CD4-positive, alpha-beta T cell treated with Interleukin-4 for 1 hour (primary cell): ENCODE results near the gene REG4.
"Not testable (repeated sequence)": the region's sequence is repeated elsewhere in the genome, so short reads cannot be mapped to it uniquely, and the experiment has no call there.

ENCODE experiments used
- DNase-seq, 2 donors: peaks; one replicate each; pipeline ENCODE4 v3.0.0-alpha.2; 2020 to 2022

Gene REG4

DNA sequence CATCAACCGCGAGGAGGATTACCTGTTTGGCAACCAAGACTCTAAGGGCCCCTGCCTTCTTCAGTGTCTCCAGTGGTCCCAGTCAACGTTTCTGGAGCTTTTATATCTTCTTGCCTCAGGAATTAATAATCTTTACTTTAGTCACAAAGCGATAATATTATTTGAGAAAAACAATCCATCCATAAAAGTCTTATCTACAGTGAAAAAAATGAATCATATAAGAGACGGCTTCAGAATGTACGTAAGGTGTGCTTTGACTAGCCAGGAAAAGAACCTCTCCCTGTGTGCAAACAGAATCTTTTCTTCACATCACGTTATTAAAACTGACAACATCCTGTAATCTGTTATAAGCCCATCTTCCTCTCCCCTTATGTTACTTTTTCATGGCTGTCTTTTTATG, at the start of gene REG4:
REG4 (minus strand) TSS at position 74 of the 400 bp plus-strand sequence. CDS start 2,691 bp downstream, outside the sequence.
- no peak for DNase-seq

DNA sequence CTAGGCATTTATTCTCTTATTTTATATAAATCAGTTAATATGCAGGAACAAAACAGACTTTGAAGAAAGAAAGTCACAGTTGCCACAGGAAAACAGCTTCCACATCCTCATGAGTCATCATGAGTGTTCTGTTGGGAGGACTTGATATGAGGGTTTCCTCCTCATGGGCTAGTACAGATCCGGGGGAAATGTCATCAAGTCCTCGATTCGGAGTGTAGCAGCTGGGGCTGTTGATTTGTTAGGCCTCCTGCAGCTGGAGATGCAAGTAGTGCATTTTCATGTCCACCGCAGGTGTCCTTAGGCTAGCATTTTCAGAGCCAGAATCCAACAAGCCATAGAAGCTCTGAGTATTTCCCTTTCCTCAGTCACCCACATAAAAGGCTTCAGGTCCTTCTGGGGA, 48.4 kb upstream of the REG4 start:
- DNase-seq = no peak

DNA sequence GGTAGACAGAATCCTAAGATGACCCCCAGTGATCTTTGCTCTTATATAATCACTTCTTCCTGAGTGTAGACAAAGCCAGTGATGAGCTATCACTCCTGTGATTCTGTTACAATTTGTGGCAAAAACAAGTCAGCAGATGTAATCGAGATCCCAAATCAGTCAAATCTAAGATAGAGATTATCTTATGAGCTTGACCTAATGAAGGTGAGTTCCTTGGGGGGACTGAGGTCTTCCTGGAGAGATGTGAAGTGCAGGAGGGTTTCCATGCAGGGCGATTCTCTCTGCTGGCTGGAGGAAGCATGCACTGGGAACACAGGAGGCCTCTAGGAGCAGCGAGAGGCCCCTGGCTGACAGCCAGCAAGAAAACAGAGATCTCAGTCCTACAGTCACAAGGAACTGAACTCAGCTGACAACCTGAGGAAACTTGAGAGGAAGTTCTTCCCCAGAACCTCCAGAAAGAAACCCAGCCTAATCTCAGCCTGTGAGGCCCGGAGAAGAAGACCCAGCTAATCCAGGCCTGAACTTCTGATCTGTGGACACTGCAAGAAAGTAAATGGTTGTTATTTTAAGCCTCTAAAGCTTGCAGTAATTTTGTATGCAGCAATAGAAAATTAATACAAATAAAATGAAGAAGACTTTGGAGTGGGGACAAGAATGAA, 47.4 kb upstream of the REG4 start:
- DNase-seq = not testable (repeated sequence)

DNA sequence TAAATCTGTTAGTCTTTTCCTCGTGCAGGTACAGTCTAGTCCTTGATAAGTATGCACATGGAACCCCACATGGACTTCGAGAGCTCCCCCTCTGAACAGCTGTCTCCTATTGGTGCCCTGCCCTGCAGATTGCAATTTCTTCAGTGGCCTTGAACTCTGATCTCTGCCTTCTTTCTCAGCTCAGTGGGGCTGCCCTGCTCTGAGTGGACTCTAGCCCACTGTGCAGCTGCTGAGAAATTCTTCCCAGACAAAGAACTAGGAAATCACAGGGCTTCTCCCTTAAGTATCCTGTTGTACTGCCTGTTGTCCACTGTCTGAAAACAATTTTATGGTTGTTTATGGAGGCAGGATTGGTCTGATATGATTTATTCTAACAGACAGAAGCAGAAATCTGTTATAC, 46.9 kb upstream of the REG4 start:
- no peak for DNase-seq

DNA sequence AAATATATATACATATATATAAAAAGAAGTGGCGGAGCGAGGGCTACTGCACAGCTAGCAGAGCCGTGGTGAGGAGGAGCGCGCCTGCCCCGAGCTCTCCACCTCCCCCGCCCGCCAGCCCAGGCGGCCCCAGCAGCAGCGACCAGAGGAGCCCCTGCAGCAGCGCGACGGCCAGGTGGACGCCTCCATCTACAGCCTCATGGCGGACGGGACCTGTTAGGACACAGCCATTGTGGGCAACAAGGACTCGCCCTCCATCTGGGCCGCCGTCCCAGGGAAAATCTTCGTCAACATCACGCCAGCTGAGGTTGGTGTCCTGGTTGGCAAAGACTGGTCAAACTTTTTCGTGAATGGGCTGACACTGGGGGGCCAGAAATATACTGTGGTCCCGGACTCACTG, 41.9 kb upstream of the REG4 start:
- DNase-seq = no peak

DNA sequence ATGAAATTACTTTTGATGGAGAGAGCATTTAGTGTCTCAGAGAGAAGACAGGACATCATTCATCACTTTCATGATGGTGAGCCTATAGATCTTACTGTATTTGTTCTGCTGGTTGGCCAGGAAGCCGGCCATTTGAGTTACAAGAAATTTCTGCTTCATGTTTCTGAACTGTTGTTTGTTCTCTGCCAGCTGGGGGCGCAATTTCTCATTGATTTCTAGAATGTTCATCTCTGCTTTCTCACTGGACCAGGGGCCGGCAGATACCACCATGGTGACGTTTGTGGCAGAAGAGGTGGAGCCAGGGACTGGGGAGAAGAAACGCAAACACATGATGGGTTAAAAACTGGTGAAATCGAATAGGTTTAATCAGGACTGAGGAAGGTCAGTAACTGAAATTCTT, 32.9 kb upstream of the REG4 start:
- DNase-seq = not testable (repeated sequence)

DNA sequence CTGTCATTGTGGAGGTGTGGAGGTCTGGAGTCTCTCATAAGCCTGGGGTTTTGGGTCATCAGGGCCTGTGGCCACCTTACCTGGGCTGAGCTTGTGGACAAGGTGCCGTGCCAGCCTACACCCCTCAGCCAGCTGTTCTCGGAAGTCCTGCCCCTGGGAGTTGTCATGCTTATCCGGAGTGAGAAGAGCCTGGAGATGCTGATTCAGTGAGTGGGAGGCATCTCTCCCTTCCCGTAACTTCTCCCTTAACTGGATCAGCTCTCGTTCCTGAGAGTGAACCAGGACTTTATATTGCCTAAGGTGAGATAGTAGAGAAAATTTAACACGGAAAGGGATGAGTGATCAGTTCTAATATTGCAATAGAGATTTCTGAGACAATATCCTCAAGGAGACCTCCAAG, 30.0 kb upstream of the REG4 start:
- DNase-seq = no peak

DNA sequence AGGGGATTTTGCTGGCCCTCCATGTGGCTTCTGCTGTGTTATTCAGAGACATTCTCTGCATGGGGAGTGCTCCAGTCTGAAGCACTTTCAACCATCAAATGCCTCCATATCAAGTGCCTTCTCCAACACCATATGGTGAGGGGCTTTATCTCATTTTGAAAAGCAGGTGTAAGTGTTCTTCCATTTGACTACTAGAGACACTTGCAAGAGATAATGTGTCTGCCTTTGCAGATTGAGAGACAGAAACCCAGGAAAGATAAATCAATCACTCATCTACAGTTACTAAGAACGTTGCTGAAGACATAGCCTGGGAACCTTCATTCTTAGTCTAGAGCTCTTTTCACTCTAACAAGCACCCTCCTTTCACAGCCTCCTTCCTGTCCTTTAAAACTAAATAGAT, 29.5 kb upstream of the REG4 start:
- no peak for DNase-seq

DNA sequence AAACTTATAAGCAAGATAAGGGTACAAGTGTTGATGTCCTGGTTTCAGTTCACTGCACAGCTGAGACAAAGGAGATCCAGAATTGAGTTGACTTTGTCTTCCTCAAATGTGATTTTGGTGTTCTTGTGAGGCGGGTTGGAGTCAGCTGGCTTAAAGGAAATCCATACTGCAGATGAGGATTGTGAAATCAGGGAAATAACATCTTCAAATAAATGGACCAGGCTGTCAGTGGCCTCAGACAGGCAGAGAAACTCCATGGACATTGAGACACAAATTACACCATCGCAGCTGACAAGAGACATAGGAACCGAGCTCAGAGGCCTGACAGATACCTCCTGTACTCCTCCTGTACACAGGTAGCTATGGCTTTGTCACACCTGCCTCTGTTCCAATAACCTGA, 27.0 kb upstream of the REG4 start:
- DNase-seq = no peak

DNA sequence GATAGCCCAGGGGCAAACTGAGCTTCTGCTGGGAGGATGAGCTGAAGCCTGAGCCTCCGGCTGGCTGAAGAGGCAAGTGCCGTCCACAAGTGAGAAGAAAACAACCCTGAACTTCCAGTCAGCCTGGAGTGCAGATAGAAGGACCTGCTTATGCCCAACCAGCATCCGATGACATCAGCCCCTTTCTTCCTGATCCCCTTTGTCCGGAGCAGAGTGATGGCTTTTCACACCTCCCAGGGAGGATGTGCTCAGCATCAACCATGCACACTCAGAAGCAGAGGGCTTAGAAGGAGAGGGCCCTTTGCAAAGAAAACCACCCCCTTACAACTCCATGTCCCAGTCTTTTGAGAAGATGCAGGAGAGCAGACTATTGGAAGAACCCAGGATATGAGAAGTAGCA, 23.7 kb upstream of the REG4 start:
- DNase-seq = no peak

DNA sequence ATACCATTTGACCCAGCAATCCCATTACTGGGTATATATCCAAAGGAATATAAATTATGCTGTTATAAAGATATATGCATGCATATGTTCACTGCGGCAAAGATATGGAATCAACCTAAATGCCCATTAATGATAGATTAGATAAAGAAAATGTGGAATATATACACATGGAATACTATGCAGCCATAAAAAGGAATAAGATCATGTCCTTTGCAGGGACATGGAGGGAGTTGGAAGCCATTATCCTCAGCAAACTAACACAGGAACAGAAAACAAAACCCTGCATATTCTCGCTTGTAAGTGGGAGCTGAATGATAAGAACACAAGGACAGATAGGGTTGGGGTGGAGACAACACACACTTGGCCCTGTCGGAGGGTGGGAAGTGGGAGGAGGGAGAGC, 19.8 kb upstream of the REG4 start:
- no peak for DNase-seq

DNA sequence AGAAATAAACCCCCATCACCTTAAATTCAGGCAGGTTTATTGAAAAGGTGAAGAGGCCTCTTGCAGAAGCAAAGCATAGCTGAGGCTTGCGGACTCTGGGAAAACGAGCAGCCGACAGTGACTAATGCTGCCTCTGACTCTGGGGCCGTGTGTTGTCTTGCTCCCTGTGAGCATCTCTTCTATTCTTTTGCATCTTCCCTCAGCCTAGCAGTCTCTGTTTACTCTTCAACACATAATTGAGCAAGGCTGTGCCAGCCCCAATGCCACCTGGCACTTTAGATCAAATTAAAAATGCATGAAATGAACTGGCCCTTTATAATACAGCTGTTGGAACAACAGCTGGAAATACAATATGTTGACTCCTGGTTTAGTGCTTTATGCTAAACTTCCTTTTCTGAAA, 18.4 kb upstream of the REG4 start:
- DNase-seq = no peak

DNA sequence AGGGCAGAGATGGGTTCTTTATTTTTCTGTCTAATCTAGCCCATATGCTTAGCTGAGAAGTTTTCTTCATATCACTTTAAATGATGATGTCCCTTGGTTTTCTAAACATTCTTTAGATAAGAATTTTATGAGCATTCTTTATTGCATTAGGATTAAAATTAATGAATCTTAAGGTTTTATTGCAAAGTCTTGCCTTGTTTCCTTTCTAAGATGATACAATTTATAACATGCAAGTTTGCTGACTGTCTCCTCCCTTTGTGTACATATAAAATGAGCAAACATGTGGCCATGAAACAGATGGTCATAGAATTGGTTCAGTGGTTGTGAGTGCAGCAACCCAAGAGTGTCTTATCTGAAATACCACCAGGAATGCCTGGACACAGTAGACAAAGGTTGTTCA, 17.7 kb upstream of the REG4 start:
- not testable (repeated sequence) for DNase-seq

DNA sequence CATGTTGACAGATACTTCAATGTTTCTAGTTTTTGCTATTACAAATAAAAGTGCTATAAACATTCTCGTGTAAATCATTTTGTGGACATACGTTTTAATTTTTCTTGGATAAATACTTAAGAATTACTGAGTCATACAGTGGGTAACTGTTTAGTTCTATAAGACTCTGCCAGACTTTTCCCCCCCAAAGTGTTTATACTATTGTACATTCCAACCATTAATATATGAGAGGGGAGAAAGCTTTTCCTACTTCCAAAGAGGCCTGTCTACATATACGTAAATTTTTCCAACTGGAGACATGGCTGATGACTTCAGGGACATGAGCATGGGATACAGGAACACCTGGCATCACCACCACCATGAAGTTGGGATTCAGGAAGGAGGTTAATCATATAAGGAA, 17.0 kb upstream of the REG4 start:
- no peak for DNase-seq

DNA sequence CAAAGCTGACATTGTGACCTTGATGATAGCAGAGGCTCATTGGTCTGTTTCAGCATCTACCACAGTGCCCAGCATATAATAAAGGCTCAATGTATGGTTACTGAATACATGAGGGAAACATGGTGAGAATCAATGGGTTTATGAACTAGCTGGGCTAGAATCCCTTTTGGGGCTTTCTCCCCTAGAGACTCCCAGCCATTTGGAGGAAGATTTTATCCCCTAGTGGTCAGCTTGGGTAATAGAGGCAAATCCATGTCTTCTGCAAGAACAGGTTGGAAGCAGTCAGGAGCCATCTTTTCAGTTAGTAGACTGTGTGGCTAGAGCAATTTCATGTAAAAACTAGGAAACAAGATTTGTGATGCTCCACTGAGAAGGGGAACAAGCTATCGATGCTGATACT, 15.8 kb upstream of the REG4 start:
- DNase-seq = no peak

DNA sequence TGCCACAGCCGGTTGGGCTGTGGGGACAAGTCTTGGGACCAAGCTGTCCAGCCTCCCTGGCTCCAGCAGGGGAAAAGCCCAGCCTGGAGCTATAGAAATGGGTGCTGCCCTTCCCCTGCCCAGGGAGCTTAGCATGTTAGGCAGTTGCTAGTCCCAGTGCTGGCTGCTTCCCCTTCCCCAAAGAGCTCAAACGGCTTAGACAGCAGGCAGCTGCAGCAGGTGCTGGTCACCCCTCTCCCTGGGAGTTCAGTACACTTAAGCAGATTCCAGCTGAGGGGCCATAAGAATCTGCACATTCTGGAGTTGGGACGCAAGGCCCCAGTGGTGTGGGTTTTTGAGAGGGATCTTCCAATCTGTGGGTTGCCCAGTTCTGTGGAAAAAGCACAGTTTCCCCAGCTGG, 11.1 kb upstream of the REG4 start:
- no peak for DNase-seq

DNA sequence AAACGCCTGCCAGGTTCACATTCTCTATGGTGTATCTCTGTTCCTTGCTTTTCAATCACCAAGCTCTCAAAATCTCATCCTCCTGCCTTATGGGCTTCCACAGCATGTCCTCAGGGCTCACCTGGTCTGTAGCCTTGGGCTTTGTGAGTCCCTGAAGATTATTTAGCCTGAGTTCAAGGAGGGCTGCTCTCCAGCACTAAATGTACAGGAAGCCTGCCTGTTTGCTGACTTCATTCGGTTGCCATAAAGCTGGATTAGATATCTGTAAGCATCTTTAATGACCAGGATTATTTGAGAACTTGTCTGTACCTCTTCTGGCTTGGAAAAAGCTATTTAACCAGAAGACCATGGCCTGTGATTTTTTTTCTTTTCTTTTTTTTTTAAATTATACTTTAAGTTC, 6.9 kb upstream of the REG4 start:
- DNase-seq = no peak

DNA sequence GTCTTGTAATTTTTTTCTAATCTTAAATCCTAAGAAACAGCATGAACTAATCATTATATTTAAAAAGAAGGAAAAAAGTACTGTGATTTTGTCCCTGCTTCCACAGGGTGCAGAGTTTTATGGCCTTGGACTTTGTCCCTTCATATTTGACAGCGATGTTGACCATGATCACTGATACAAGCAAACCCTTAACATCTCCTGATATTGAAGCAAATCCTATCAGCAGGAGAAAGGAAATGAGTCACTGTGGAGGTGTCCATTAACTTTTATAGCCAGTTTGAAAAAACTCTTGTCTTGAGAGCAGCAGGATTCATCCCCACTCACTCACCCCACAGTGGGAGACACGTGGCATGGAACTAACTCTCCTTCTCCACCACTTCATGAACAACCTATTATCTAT, 5.1 kb upstream of the REG4 start:
- DNase-seq = no peak

DNA sequence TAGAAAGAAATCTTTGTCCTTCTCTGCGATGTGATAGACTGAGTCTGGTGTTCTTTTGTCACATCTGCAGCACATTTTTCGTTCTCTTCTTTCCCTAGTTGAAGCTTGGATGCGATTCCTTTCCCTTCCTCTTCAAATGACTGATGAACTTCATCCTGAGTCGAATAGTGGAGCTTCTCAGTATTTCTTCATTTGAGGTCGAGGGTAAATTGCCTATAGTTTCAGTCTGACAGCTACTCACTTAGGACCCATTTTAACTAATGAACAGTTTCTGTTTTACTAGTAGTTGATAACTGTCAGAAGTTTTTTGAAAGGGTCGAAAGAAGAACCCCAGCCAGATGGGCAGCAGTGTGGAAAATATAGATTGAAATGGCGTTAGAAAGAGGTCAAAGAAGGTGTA, 4.7 kb upstream of the REG4 start:
- no peak for DNase-seq

DNA sequence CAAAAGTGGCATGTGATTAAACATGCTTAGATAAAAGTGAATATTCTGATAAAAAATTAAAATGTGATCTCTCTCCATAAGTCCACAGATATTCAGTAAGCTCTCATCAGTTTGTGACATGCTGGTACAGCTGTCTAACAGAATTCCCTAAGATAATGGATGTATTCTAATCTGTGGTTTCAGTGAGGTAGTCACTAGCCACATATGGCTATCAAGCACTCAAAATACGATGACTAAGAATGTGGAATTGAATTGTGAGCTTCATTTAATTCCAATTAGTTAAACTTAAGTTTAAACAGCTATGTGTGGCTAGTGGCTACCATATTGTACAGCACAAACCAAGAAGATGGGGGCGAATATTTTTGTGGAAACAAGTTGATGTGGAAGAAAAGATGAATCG, 4.1 kb upstream of the REG4 start:
- DNase-seq = no peak

DNA sequence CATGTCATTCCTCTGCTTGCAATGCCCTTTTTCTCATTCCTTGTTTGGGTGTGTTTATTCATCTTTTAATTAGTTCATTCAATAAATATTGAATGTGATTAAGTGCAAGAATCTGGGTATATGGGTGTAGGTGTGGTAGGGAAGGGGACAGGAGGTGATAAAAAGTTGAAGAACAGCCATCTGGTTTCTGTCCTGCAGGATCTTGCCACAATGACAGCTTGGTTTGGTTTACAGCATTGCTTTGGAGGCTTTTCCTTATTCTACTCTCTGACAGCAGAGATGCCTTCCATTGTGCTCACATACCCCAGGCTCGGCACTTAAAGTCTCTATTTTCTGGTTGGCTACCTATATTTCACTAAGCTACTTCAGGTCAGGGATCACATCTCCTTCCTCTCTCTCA, 3.0 kb upstream of the REG4 start:
- DNase-seq = no peak

DNA sequence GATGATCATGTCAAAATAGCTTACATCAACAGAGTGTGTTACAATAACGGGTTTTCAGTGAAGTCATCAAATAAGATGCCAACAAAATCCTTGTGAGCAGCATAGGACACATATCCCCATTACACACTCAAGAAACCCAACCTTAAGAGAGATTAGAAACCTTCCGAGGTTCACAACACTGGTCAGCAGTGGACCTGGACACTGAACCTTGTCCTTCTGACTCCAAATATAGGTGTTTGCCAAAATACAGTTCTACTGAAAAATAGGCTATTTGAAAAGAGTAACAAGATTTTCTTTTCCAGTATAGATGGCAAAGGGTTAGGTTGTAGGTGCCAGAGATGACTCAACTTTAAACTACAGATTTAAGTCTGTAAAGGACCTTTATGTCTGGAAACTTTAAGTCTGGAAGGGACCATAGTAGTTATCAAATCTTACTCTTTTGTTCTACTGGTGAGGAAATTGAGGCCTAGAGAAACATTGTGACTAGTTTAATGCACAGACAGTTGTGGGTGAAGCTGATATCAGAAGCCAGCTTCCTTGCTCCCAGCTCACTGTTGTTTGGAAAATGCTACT, 811 bp upstream of the REG4 start:
- DNase-seq = no peak

DNA sequence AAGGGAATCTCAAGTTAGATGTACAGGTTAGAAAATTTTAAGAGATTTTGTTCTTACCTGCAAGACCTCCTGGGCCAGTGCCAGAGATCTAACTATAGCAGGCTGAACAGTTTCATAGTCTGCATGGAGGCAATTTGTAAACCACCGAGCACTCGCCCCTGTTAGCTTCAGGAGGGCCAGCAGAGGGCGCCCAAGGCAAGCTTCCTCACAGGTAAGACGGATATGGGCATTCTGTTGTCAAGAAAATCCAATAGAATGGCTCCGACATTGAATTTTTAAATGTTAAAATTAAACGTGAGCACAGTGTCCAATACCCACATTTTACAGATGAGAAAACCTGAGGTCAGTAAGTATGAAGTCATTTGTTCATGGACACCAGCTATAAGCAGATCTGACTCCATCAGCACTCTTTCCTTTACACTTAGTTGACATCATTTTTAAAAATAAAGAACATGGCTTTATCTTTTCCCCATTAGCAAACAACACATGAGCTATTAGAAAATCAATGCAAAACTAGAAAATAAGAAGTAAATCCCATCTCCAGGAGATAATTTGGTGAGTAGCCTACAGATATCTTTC, 2.2 kb downstream of the REG4 start:
- peak; percentile 58 to 66 for DNase-seq

DNA sequence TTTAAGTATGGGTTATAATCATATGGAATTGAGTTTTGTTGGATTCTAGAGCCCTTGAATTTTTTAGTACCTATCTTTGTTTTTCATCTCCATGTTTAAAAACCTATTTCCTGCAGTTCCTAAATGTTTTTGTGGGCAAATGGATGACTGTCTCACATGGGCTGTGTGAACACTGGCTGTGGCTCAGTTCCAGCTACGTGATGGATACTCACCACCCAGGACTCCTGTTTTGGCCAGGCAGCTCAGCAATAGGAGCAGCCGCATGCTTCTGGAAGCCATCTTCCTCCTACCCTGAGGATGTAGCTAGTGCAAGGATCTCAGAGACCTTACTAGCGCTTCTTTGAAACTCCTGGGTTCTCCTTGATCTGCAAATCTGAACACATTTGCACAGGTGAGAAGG, 2.8 kb downstream of the REG4 start:
- no peak for DNase-seq

DNA sequence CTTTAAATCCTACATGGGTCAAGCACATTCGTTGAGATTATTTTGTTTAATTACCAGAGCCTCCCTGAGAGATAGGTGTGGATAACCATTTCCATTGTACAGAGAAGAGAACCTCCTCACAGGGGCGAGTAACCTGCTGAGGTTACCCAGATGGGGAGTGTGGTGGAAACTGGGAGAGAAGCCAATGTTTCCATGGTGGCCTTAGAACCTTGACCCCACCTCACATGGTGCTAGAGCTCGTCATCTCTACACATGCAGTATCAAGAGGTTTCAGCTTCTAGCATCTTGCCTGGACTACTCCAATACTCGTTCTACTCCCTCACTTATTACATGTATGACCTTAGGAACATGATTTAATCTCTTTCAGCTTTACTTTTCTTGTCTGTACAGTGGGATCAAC, 4.8 kb downstream of the REG4 start:
- no peak for DNase-seq
